Sigmoid colon (tissue), 4 donors: Measurements from ENCODE around the gene CAMSAP2.

Source experiments
- EP300 ChIP-seq, 4 donors: sonication (generic); formaldehyde crosslinking; IDR thresholded peaks; one replicate each; pipeline ENCODE4 v1.6.1; 2017; ENCODE audit warnings: antibody characterized with exemption in 4 of 4
- POLR2A ChIP-seq, 2 donors: fragments of 450-650 bp; IDR thresholded peaks; one replicate each; pipeline ENCODE4 v1.6.1; 2016; ENCODE audit warnings: antibody characterized with exemption in 2 of 2, mild to moderate bottlenecking in 2 of 2, moderate library complexity in 2 of 2
- POLR2AphosphoS5 ChIP-seq, 4 donors: sonication (generic); formaldehyde crosslinking; IDR thresholded peaks; one replicate each; pipeline ENCODE4 v1.6.1; 2017; ENCODE audit warnings: antibody characterized with exemption in 4 of 4
- TF ChIP-seq, protein P1 (sequence below), 4 experiments: fragments of 450-650 bp in 3 of 4; fragments of 200-600 bp in 1 of 4; IDR thresholded peaks; one replicate each; pipeline ENCODE4 v1.5.1; 2016 to 2019; ENCODE audit warnings: antibody characterized with exemption in 4 of 4, mild to moderate bottlenecking in 3 of 4, moderate library complexity in 2 of 4

DNA sequence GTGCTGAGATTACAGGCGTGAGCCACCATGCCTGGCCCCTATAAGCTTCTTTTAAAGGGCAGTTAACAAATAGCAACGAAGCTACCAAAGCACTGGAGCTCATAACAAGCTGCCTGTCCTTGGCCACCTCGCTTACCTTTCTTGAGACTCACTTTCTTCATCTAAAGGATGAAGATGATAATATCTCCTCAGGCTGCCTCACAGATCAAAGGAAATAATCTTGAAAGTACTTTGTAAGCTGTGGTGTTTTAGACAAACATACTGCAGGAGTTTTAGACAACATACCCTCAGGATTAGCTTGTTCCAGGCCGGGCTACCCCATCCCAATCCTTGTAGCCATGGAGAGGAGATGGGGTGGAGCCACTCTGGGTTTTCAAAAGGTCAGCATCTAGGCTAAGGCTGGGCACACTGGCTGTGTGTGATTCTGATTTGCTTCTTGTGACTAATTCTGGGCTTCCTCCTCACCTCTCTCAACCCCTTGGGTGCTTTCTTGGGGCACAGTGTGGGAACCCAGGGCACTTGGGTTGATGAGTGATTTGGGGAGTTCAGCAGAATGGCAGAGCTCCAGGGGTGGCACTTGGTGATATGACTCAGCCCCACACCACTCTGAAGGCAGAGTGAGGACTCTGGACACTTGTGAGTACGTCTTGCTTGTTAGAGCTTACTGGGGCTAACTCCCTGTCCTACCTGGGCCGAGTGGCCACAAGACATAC lies 139.3 kb downstream of the CAMSAP2 start:
- TF ChIP-seq, protein P1, sequence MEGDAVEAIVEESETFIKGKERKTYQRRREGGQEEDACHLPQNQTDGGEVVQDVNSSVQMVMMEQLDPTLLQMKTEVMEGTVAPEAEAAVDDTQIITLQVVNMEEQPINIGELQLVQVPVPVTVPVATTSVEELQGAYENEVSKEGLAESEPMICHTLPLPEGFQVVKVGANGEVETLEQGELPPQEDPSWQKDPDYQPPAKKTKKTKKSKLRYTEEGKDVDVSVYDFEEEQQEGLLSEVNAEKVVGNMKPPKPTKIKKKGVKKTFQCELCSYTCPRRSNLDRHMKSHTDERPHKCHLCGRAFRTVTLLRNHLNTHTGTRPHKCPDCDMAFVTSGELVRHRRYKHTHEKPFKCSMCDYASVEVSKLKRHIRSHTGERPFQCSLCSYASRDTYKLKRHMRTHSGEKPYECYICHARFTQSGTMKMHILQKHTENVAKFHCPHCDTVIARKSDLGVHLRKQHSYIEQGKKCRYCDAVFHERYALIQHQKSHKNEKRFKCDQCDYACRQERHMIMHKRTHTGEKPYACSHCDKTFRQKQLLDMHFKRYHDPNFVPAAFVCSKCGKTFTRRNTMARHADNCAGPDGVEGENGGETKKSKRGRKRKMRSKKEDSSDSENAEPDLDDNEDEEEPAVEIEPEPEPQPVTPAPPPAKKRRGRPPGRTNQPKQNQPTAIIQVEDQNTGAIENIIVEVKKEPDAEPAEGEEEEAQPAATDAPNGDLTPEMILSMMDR (IDR thresholded peaks at IDR 0.05), result no peak
- no peak for TF ChIP-seq POLR2A (IDR thresholded peaks at IDR 0.05)
- TF ChIP-seq POLR2AphosphoS5 (IDR thresholded peaks at IDR 0.05), result no peak
- no peak for TF ChIP-seq EP300 (IDR thresholded peaks at IDR 0.05)
